Endodermal cell (in vitro differentiated cells): ENCODE data around the gene BCOR. TPM values are rescaled to one million over a fixed set of nuclear protein-coding genes. Genes with fewer than 3 reads are reported as not detected.

Source experiments
- DNase-seq: peaks from one replicate; pipeline ENCODE4 v3.0.0-alpha.2; 2017
- H3K27ac ChIP-seq: 2 replicates; pipeline ENCODE4 v1.5.1; 2013; ENCODE audit warnings: mild to moderate bottlenecking, low read depth, low read length, moderate library complexity
- H3K27me3 ChIP-seq: 2 replicates; pipeline ENCODE4 v1.6.1; 2013; ENCODE audit warnings: mild to moderate bottlenecking, low read length, moderate library complexity; ENCODE audit not compliant: insufficient read depth, control insufficient read depth, poor library complexity, severe bottlenecking
- H3K36me3 ChIP-seq: 2 replicates; pipeline ENCODE4 v1.7.0; 2013; ENCODE audit warnings: mild to moderate bottlenecking, low read length, moderate library complexity; ENCODE audit not compliant: control insufficient read depth, insufficient read depth
- H3K4me1 ChIP-seq: one replicate; pipeline ENCODE4 v1.7.0; 2013; ENCODE audit warnings: low read length; ENCODE audit not compliant: control insufficient read depth, insufficient read depth
- H3K4me3 ChIP-seq: 2 replicates; pipeline ENCODE4 v1.5.1; 2013; ENCODE audit warnings: mild to moderate bottlenecking, low read length, moderate library complexity
- H3K9ac ChIP-seq: 2 replicates; pipeline ENCODE4 v1.6.1; 2013; ENCODE audit warnings: mild to moderate bottlenecking, low read length, moderate library complexity; ENCODE audit not compliant: poor library complexity, severe bottlenecking; ENCODE audit errors: extremely low read depth
- H3K9me3 ChIP-seq: 2 replicates; pipeline ENCODE4 v1.6.1; 2013; ENCODE audit warnings: mild to moderate bottlenecking, low read length, moderate library complexity; ENCODE audit not compliant: control insufficient read depth
- H3K27ac Mint-ChIP-seq: 2 replicates; pipeline ENCODE4 v1.8.0; 2020; ENCODE audit warnings: mixed read lengths
- H3K27me3 Mint-ChIP-seq: 2 replicates; pipeline ENCODE4 v1.8.0; 2021; ENCODE audit warnings: mild to moderate bottlenecking, mixed read lengths; ENCODE audit not compliant: insufficient read depth
- H3K36me3 Mint-ChIP-seq: 2 replicates; pipeline ENCODE4 v1.8.0; 2020; ENCODE audit warnings: low read depth, mixed read lengths
- H3K4me1 Mint-ChIP-seq: 2 replicates; pipeline ENCODE4 v1.8.0; 2020; ENCODE audit warnings: mixed read lengths
- H3K4me3 Mint-ChIP-seq: 2 replicates; pipeline ENCODE4 v1.8.0; 2020; ENCODE audit warnings: mild to moderate bottlenecking, moderate library complexity, mixed read lengths
- H3K9me3 Mint-ChIP-seq: 2 replicates; pipeline ENCODE4 v1.8.0; 2020; ENCODE audit warnings: mild to moderate bottlenecking, mixed read lengths
- CTCF ChIP-seq: fragments of 200-600 bp; sonication (generic); conservative IDR thresholded peaks from 2 replicates; pipeline ENCODE4 v1.5.0; 2021; ENCODE audit warnings: antibody characterized with exemption, mild to moderate bottlenecking
- WGBS, 2 experiments: methylation state at CpG; one replicate each; pipeline versions ENCODE4 v1.1.5 to v1.1.7; 2013; ENCODE audit warnings: missing lambda C conversion rate in 2 of 2, mixed read lengths in 1 of 2; ENCODE audit not compliant: insufficient coverage in 1 of 2, insufficient read length in 1 of 2; 5-methylcytosine and 5-hydroxymethylcytosine counted together
- total RNA-seq, 2 donors: library from RNA; stranded (reverse); fragmentation: NEBNext Ultra II Directional in 1 of 2; extraction: Animal tissue kit (Norgen Biotek cat#: 25700) in 1 of 2; gene quantifications; 2 replicates in 1 of 2; 3 replicates in 1 of 2; pipeline ENCODE4 v1.2.1, GENCODE V29; 2021

Gene BCOR
- total RNA-seq, 2 donors from 2014 or later = 31.3 to 37.9 TPM

GRCh38 chrX:40146262-40147125, 48.7 kb upstream of the BCOR start:
- WGBS, 2 experiments = 0 to 2% methylated on average over 12 to 77 of the region's 77 CpGs
- Histone ChIP-seq H3K36me3 (no peaks in the 10 kb centered on the region), H3K4me1 (no peaks in the 10 kb centered on the region), H3K9ac (no peak overlapping the region), H3K27me3 (peaks cover 54% of the 10 kb centered on the region), H3K4me3 (peak overlapping the region; percentile 69), H3K27ac (no peak overlapping the region), H3K9me3 (no peaks in the 10 kb centered on the region)
- TF ChIP-seq CTCF = peak; percentile 19
- Mint-ChIP-seq H3K27ac (no peak overlapping the region), H3K4me1 (peaks cover 49% of the 10 kb centered on the region), H3K9me3 (peaks cover 3% of the 10 kb centered on the region), H3K4me3 (peak overlapping the region; percentile 64), H3K36me3 (no peaks in the 10 kb centered on the region), H3K27me3 (peaks cover 88% of the 10 kb centered on the region)
- DNase-seq = peak; percentile 88

- H3K9ac ChIP-seq = no peak overlapping the region
- 2% methylated on average over 37 of the region's 37 CpGs; no CpG with 5 or more reads in 1 of the 2 experiments for WGBS, 2 experiments
- no peaks in the 10 kb centered on the region for H3K36me3 Mint-ChIP-seq
- peak overlapping the region; percentile 69 for H3K4me3 ChIP-seq
- no peak overlapping the region for H3K27ac ChIP-seq
- no peaks in the 10 kb centered on the region for H3K4me1 ChIP-seq
- peak overlapping the region; percentile 64 for H3K4me3 Mint-ChIP-seq
- H3K9me3 Mint-ChIP-seq = peaks cover 3% of the 10 kb centered on the region
- H3K36me3 ChIP-seq = no peaks in the 10 kb centered on the region
- peaks cover 86% of the 10 kb centered on the region for H3K27me3 Mint-ChIP-seq
- H3K27me3 ChIP-seq = peaks cover 48% of the 10 kb centered on the region
- no peak overlapping the region for H3K27ac Mint-ChIP-seq
- no peaks in the 10 kb centered on the region for H3K9me3 ChIP-seq
- peak; percentile 68 for DNase-seq
- H3K4me1 Mint-ChIP-seq = peaks cover 55% of the 10 kb centered on the region
- no peak for TF ChIP-seq CTCF
These were observed 48.1 kb upstream of the BCOR start for GRCh38 chrX:40145923-40146261.

GRCh38 chrX:40145001-40145922, 47.5 kb upstream of the BCOR start:
- peaks cover 85% of the 10 kb centered on the region for H3K27me3 Mint-ChIP-seq
- Histone ChIP-seq H3K27ac (no peak overlapping the region), H3K9ac (no peak overlapping the region), H3K36me3 (no peaks in the 10 kb centered on the region), H3K4me3 (peak overlapping the region; percentile 69), H3K4me1 (no peaks in the 10 kb centered on the region), H3K9me3 (no peaks in the 10 kb centered on the region), H3K27me3 (peaks cover 41% of the 10 kb centered on the region)
- 2% methylated on average over 54 of the region's 54 CpGs; no CpG with 5 or more reads in 1 of the 2 experiments for WGBS, 2 experiments
- peaks cover 57% of the 10 kb centered on the region for H3K4me1 Mint-ChIP-seq
- peak overlapping the region; percentile 64 for H3K4me3 Mint-ChIP-seq
- H3K27ac Mint-ChIP-seq = no peak overlapping the region
- no peak for TF ChIP-seq CTCF
- H3K36me3 Mint-ChIP-seq = no peaks in the 10 kb centered on the region
- H3K9me3 Mint-ChIP-seq = peaks cover 3% of the 10 kb centered on the region
- DNase-seq = peak; percentile 90
